ENCODE results near the gene RFPL1.
A peak's percentile ranks its signal among the peaks of the same experiment; 100 is the strongest.
"Not testable (repeated sequence)": the region's sequence is repeated elsewhere in the genome, so short reads cannot be mapped to it uniquely, and the experiment has no call there.

RFPL1 gene

DNA sequence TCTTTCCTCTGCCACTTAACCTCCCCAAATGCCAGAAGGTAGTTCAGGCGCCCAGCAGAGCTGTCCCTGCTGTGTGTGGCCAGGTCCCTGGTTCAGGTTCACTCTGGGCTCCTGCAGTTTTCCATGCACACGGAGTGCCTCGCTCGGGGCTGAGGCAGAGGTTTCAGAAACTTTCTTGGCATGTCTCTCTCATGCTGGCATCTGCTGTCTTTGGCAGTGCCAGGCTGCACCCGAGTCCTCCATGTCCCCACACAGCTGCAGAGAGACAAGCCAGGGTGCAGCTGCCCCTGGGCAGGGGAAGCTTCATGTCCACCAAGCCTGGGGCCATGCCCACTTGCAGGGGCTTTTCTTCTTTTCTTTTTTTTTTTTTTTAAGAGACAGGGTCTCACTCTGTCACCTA is 34.6 kb downstream of the RFPL1 start:
- H3K4me3 ChIP-seq (ENCODE audit: low read length): no peak overlapping the region
- DNase-seq (ENCODE audit: low read depth, low spot score): no peak

DNA sequence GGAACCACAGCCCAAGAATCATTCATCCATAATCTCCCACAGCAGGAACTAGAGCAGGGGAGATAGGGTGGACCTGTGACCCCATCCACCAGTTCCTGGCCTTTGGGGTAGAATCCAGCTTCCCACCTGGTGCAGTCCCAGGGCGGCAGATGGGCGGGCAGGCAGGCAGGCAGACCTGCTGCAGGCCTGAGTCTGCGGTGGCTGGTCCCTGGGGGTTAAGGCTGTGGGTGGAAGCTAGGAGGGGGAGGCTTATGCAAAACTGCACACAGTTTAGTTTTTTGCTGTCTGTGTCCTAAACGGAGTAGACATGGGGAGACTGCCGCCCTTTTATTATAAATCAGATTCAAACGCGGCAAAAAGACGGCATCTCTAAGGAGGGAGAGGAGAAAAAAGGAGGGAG is 37.2 kb downstream of the RFPL1 start:
- H3K4me3 ChIP-seq (ENCODE audit: low read length): no peak overlapping the region
- no peak for DNase-seq (ENCODE audit: low read depth, low spot score)

DNA sequence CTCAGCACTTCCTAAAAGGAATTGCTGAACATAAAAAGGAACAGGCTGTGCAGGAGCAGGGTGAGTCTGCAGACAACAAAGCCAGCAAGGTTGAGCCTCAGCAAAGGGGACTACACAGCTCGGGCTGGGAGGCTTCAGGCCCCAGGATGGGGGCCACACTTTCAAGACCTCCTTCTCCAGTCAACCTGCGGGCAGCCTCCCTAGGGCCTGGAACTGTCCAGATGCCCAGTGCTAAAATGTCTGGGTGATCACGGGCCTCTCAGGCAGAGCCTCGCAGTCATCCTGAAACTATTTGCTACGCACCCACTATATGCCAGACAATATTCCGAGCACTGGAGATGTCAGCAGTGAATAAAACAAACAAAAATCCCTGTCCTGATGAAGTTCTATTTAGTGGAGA is 37.7 kb downstream of the RFPL1 start:
- no peak for DNase-seq (ENCODE audit: low read depth, low spot score)
- no peak overlapping the region for H3K4me3 ChIP-seq (ENCODE audit: low read length)

DNA sequence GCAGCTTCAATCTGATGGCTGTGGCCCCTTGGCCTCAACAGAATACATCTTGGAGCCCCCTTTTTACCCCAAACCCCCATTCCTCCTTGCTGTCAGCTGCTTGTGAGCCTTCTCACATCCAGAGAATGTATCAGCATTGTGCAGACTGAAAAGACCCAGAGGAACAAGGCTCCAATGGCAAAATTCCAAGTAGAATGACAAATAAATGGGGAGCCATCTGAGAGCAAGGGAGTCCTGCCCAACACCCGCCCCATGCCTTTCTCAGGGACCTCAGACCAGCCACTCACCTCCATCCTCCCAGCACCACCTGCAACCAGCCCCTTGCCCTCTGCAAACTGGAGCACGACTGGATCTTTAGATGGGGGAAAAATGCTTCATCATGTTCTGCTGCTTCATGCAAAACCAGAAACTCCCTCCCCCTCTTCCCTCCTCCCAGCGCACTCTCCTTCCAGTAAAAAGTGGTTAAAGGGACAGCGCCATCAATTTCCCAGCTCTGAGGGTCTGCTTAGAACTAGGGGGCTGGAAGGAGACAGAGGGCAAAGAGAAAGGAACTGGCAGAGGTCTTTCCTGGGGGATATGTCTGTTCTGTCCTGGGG is 39.4 kb downstream of the RFPL1 start:
- DNase-seq (ENCODE audit: low read depth, low spot score): no peak
- peak overlapping the region; percentile 24 for H3K4me3 ChIP-seq (ENCODE audit: low read length)

DNA sequence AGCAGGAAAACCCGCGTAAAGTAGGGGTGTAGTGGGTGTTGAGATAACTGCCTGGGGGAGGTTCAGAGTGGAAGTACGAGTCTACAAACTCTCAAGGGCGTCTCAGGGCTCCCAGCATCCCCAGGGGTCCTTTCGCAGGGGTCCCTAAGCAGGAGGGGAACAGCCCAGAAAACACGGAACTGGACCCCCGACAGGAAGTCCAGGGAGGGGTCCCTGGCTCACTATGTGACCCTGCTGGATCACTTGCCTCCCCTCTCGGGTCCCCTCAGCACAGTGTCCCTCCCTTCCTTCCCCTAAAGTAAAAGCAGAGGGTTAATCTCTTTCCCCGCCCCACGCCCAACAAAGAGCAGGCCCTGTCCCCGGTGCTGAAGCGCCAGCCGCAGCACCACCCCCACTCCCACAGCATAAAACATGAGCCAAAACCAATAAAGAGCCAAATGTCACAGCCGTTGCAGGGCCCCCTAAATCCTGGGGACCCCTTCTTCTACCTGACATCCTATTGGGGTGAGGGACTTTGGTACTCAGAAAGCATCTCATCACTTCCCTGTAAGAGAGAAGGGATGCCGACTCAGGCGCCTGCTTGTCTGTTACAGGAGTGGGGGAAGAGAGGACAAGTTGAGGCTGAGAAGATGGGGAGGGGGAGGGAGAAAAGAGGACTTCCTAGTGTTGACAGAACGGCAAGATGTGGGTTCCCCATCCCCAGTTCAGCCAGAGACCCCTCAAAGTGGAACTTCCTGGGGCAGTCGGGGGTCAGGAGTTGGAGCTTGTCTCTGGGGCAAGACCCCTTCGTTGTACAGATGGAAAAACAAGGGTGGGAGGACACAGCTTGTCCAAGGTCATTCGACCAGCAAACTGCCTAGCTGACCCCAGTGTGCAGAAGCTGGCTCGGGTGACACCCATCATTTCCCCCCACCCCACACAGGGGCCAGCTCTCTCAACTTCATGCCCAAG is 40.2 kb downstream of the RFPL1 start:
- H3K4me3 ChIP-seq (ENCODE audit: low read length): peak overlapping the region; percentile 24
- DNase-seq (ENCODE audit: low read depth, low spot score): peak; percentile 32

DNA sequence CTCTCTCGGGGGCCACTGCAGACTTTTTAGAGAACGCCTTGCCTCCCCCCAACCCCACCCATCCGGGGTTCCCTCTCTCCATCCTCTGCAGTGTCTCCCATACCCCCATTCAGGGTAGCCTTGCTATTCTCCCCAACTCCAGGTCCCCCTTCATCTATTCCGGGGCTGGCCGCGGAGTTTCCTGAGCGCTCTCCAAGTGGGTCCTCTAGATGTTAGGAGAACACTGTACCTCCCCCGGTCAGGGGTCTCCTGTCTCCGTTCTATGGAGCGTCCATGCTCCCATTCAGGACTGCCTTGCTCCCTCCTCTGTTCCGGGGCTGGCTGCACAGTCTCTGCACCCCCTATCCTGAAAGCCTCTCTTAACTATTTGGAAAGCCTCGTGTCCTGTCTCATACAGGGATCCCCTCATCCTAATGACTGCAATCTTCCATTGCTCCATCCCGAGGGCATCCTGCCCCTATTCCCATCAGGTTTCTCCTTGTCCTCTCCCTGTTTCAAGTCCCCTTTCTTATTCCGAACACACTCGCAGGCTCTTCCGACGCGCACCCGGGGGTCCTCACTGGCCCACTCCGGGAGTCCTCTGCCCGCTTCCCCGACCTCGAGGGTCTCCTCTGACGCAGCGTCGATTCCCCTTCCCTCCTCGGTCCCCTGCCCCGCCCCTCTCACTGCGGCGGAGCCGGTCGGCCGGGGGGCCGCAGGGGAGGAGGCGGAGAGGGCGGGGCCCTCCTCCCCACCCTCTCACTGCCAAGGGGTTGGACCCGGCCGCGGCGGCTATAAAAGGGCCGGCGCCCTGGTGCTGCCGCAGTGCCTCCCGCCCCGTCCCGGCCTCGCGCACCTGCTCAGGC is 41.3 kb downstream of the RFPL1 start, which contains the start of gene NEFH:
Gene NEFH, plus strand, starts transcription at position 802 of the 845 bp plus-strand sequence. CDS start 45 bp downstream, outside the sequence.
- no peak for DNase-seq (ENCODE audit: low read depth, low spot score)
- no peak within 1 kb of the TSS for H3K4me3 ChIP-seq (ENCODE audit: low read length)

DNA sequence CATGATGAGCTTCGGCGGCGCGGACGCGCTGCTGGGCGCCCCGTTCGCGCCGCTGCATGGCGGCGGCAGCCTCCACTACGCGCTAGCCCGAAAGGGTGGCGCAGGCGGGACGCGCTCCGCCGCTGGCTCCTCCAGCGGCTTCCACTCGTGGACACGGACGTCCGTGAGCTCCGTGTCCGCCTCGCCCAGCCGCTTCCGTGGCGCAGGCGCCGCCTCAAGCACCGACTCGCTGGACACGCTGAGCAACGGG is 41.8 kb downstream of the RFPL1 start:
- DNase-seq (ENCODE audit: low read depth, low spot score): no peak
- no peak overlapping the region for H3K4me3 ChIP-seq (ENCODE audit: low read length)

DNA sequence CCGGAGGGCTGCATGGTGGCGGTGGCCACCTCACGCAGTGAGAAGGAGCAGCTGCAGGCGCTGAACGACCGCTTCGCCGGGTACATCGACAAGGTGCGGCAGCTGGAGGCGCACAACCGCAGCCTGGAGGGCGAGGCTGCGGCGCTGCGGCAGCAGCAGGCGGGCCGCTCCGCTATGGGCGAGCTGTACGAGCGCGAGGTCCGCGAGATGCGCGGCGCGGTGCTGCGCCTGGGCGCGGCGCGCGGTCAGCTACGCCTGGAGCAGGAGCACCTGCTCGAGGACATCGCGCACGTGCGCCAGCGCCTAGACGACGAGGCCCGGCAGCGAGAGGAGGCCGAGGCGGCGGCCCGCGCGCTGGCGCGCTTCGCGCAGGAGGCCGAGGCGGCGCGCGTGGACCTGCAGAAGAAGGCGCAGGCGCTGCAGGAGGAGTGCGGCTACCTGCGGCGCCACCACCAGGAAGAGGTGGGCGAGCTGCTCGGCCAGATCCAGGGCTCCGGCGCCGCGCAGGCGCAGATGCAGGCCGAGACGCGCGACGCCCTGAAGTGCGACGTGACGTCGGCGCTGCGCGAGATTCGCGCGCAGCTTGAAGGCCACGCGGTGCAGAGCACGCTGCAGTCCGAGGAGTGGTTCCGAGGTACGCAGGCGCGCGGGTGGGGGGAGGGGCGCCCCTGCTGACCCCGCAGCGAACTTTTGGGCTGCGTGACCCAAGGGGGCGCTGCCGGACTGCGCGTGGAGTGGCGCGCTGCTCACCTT is 42.3 kb downstream of the RFPL1 start:
- no peak overlapping the region for H3K4me3 ChIP-seq (ENCODE audit: low read length)
- DNase-seq (ENCODE audit: low read depth, low spot score): no peak

DNA sequence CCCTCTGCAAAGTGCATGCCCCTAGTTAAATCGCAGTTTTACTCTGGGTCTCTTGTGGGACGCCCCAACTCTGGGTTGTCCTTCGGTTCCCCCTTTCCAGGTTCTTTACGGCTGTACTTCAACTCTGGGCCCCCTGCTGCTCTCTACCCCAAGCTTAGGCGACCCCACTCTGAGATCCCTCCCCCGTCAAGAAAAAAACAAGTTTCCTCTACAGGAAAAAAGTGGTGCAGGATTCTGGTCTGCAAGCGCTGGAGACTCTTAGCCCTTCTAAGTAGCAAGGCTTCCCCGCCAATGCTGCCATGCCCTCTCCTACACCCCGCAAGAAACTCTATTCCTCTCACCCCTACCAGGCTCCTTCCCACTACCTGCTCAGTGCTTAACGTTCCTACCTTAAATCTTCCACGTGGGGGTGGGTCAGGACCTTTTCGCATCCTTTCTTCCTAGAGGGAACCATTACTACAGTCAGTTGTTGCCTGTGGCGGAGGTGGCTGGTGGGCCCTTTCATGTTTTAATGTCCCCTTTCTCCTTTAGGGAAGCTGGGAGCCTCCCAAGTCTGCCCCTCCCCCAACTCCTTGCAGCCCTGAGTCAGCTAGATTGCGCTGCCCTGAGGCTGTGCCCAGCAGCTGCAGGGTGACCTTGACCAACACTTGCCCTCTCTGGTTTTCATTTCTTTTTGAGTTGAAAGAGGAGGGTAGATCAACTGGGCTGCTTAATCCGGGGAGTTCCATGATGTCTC is 43.0 kb downstream of the RFPL1 start:
- no peak for DNase-seq (ENCODE audit: low read depth, low spot score)
- no peak overlapping the region for H3K4me3 ChIP-seq (ENCODE audit: low read length)

DNA sequence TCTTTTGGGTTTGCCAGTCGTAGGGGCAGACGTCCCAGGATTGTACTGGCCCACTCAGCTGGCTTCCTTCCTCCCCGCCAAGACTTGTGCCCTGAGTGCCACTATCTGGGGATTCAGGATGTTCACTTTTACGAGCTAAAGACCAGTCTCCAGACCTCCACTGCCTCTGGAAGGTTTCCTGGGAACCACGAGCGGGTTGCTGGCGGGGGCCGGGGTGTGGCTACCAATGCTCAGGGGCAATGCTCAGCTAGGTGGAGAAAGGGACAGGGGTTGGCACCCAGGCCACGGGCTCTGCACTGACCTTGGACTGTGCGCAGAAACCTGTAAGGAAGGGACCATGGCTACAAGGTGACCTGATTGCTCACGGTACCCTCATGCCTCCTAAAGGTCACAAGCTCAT is 43.9 kb downstream of the RFPL1 start:
- no peak for DNase-seq (ENCODE audit: low read depth, low spot score)
- H3K4me3 ChIP-seq (ENCODE audit: low read length): no peak overlapping the region

DNA sequence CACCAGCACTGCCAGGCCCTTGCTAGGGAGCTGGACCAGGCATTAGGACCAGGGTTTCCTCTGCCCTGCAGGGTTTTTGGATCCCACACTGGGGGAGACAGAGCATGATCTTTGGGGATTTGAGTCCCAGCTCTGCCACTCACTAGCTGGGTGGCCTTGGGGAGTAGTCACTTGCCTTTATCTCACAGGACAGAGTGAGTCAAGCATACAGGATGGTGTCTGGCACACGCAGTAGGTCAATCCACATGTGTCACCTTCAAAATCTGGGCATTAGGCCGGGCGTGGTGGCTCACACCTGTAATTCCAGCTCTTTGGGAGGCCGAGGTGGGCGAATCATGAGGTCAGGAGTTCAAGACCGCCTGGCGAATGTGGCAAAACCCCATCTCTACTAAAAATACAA is 44.3 kb downstream of the RFPL1 start:
- H3K4me3 ChIP-seq (ENCODE audit: low read length): no peak overlapping the region
- no peak for DNase-seq (ENCODE audit: low read depth, low spot score)

DNA sequence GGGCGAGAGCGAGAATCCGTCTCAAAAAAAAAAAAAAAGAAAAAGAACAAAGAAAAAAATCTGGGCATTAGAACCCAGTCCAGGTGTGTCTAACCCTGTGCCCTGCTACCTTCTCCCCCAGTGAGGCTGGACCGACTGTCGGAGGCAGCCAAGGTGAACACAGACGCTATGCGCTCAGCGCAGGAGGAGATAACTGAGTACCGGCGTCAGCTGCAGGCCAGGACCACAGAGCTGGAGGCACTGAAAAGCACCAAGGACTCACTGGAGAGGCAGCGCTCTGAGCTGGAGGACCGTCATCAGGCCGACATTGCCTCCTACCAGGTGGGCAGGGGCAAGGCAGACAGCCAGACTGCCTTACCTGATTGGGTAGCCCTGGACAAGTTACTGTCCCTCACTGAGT is 44.9 kb downstream of the RFPL1 start:
- DNase-seq (ENCODE audit: low read depth, low spot score): no peak
- H3K4me3 ChIP-seq (ENCODE audit: low read length): no peak overlapping the region

DNA sequence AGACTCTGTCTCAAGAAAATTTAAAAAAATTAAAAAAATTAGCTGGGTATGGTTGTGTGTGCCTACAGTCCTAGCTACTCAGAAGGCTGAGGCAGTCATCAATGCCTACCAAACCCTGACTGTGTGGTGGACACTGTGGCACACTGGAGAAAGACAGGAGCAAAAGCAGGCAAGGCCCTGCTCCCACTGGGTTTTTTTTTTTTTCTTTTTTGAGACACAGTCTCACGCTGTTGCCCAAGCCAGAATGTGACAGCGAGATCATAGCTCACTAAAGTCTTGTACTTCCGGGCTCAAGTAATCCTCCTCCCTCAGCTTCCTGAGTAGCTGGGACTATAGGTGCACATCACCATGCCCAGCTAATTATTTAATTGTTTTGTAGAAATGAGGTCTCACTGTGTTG is 46.3 kb downstream of the RFPL1 start:
- H3K4me3 ChIP-seq (ENCODE audit: low read length): no peak overlapping the region
- DNase-seq (ENCODE audit: low read depth, low spot score): no peak

DNA sequence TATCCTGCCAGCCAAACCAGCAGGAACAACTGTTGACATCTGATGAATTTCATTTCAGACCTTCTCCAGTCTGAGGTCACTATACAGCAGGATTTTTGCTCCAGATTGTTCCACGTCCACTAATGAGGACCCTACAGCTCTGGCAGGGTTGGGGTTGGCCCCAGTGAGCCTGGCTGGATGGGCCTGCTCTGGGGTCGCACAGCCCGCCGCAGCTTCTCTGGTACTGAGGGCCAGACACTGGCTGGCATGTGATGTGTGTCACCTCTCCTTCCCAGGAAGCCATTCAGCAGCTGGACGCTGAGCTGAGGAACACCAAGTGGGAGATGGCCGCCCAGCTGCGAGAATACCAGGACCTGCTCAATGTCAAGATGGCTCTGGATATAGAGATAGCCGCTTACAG is 47.1 kb downstream of the RFPL1 start:
- no peak for DNase-seq (ENCODE audit: low read depth, low spot score)
- H3K4me3 ChIP-seq (ENCODE audit: low read length): no peak overlapping the region

DNA sequence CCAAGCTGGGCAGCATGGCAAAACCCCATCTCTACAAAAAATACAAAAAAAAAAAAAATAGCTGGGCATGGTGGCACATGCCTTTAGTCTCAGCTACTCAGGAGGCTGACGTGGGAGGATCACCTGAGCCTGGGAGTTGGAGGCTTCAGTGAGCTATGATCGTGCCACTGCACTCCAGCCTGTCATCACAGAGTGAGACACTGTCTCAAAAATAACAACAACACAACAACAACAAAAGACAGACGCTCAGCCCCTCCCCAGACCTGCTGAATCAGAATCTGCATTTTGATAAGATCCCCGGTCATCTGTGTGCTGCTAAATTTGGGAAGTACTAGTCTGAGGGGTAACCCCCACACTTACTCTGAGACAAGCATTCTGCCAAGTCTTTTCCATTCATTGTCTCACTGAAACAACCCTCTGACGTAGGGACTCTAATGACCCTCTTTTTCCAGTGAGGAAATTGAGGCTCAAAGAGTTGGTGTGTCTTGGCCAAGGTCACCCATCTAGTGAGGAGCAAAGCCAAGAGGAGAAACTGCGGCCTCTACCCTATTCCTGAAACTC is 49.1 kb downstream of the RFPL1 start:
- DNase-seq (ENCODE audit: low read depth, low spot score): no peak

DNA sequence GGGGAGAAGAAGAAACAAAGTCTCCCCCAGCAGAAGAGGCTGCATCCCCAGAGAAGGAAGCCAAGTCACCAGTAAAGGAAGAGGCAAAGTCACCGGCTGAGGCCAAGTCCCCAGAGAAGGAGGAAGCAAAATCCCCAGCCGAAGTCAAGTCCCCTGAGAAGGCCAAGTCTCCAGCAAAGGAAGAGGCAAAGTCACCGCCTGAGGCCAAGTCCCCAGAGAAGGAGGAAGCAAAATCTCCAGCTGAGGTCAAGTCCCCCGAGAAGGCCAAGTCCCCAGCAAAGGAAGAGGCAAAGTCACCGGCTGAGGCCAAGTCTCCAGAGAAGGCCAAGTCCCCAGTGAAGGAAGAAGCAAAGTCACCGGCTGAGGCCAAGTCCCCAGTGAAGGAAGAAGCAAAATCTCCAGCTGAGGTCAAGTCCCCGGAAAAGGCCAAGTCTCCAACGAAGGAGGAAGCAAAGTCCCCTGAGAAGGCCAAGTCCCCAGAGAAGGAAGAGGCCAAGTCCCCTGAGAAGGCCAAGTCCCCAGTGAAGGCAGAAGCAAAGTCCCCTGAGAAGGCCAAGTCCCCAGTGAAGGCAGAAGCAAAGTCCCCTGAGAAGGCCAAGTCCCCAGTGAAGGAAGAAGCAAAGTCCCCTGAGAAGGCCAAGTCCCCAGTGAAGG is 50.9 kb downstream of the RFPL1 start:
- not testable (repeated sequence) for DNase-seq (ENCODE audit: low read depth, low spot score); H3K4me3 ChIP-seq (ENCODE audit: low read length)

More for the DNA sequence above, 49.1 kb downstream of the RFPL1 start:
- no peak overlapping the region for H3K4me3 ChIP-seq (ENCODE audit: low read length)

DNA sequence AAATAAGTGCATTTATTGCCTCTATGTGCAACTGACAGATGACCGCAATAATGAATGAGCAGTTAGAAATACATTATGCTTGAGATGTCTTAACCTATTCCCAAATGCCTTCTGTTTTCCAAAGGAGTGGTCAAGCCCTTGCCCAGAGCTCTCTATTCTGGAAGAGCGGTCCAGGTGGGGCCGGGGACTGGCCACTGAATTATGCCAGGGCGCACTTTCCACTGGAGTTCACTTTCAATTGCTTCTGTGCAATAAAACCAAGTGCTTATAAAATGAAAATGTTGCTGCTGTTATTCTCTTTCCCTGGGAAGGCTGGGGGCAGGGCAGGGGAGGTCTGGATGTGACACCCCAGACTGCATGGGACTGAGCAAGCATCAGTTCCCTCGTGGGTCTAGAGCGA is 52.6 kb downstream of the RFPL1 start:
- no peak overlapping the region for H3K4me3 ChIP-seq (ENCODE audit: low read length)
- DNase-seq (ENCODE audit: low read depth, low spot score): no peak

Measured in Jurkat, Clone E6-1 (cell line).